Skeletal muscle tissue (tissue), 4 donors: Measurements from ENCODE around the gene CIPC. TPM values are rescaled to one million over a fixed set of nuclear protein-coding genes. Genes with fewer than 3 reads are reported as not detected.

Experiments
- H3K27ac ChIP-seq: one replicate; pipeline ENCODE4 v1.7.0; 2013; ENCODE audit warnings: mild to moderate bottlenecking, low read depth, low read length, inconsistent platforms
- H3K27me3 ChIP-seq, 3 donors: one replicate each; pipeline ENCODE4 v1.7.0; 2013; ENCODE audit warnings: low read length in 3 of 3; ENCODE audit not compliant: control insufficient read depth in 3 of 3, insufficient read depth in 3 of 3
- H3K36me3 ChIP-seq, 3 donors: one replicate each; pipeline ENCODE4 v1.7.0; 2013; ENCODE audit warnings: low read length in 3 of 3; ENCODE audit not compliant: control insufficient read depth in 3 of 3, insufficient read depth in 3 of 3
- H3K4me1 ChIP-seq, 3 donors: one replicate each; pipeline ENCODE4 v1.7.0; 2013; ENCODE audit warnings: low read length in 3 of 3, mild to moderate bottlenecking in 3 of 3; ENCODE audit not compliant: control insufficient read depth in 3 of 3, insufficient read depth in 3 of 3
- H3K4me3 ChIP-seq, 3 donors: one replicate each; pipeline ENCODE4 v1.7.0; 2013; ENCODE audit warnings: low read length in 3 of 3
- H3K9ac ChIP-seq, 3 donors: one replicate each; pipeline ENCODE4 v1.7.0; 2013; ENCODE audit warnings: low read length in 3 of 3, mild to moderate bottlenecking in 3 of 3, moderate library complexity in 2 of 3, low read depth in 1 of 3
- H3K9me3 ChIP-seq, 3 donors: one replicate each; pipeline ENCODE4 v1.7.0; 2013; ENCODE audit warnings: low read length in 3 of 3; ENCODE audit not compliant: control insufficient read depth in 3 of 3
- total RNA-seq: library from RNA; depleted of rRNA; stranded (reverse); fragments of >200 nt; gene quantifications from one replicate; pipeline ENCODE4 v1.2.3, GENCODE V29; 2014
- donor health status: Osteomylitis.

CIPC gene
- total RNA-seq: 13.6 TPM

- Histone ChIP-seq H3K4me1 (peaks cover 48 to 51% (median 48%) of the 10 kb centered on the region in 3 donors), H3K36me3 (no peaks in the 10 kb centered on the region), H3K9me3 (no peaks in the 10 kb centered on the region), H3K9ac (peak within 1 kb of the TSS; percentile 96 to 100 (median 100)), H3K4me3 (peak within 1 kb of the TSS; percentile 94 to 99 (median 94)), H3K27me3 (no peaks in the 10 kb centered on the region), H3K27ac (peak within 1 kb of the TSS; percentile 99)
Observed at GRCh38 chr14:77097700-77098528, at the start of gene CIPC. CIPC (plus strand) TSS chr14:77098258; CDS start chr14:77105709, 7,451 bp downstream.

GRCh38 chr14:77051116-77051515 is 46.9 kb upstream of the CIPC start:
- peaks cover 0 to 17% (median 7%) of the 10 kb centered on the region in 3 donors for H3K9me3 ChIP-seq
- H3K27ac ChIP-seq: peak overlapping the region; percentile 64
- peak overlapping the region in 1 of 3 donors; percentile 50 for H3K9ac ChIP-seq
- no peaks in the 10 kb centered on the region for H3K27me3 ChIP-seq
- no peaks in the 10 kb centered on the region for H3K36me3 ChIP-seq
- peaks cover 19 to 30% (median 21%) of the 10 kb centered on the region in 3 donors for H3K4me1 ChIP-seq
- H3K4me3 ChIP-seq: peak overlapping the region in 1 of 3 donors; percentile 41

- Histone ChIP-seq H3K9me3 (peaks cover 0 to 19% (median 8%) of the 10 kb centered on the region in 3 donors), H3K27me3 (no peaks in the 10 kb centered on the region), H3K36me3 (no peaks in the 10 kb centered on the region), H3K9ac (peak overlapping the region in 1 of 3 donors; percentile 8), H3K4me3 (no peak overlapping the region), H3K4me1 (peaks cover 17 to 23% (median 21%) of the 10 kb centered on the region in 3 donors), H3K27ac (peak overlapping the region; percentile 64)
Observed at GRCh38 chr14:77052281-77053044, 45.6 kb upstream of the CIPC start.

- Histone ChIP-seq H3K27me3 (no peaks in the 10 kb centered on the region), H3K27ac (peak overlapping the region; percentile 64), H3K4me1 (peaks cover 17 to 23% (median 21%) of the 10 kb centered on the region in 3 donors), H3K36me3 (no peaks in the 10 kb centered on the region), H3K9me3 (peaks cover 0 to 19% (median 8%) of the 10 kb centered on the region in 3 donors), H3K4me3 (no peak overlapping the region), H3K9ac (no peak overlapping the region)
Observed at GRCh38 chr14:77053046-77053841, 44.8 kb upstream of the CIPC start.

GRCh38 chr14:77055306-77055705 is 42.8 kb upstream of the CIPC start:
- Histone ChIP-seq H3K9me3 (peaks cover 0 to 19% (median 8%) of the 10 kb centered on the region in 3 donors), H3K4me3 (no peak overlapping the region), H3K27ac (peak overlapping the region; percentile 17), H3K4me1 (peaks cover 17 to 34% (median 21%) of the 10 kb centered on the region in 3 donors), H3K9ac (no peak overlapping the region), H3K36me3 (no peaks in the 10 kb centered on the region), H3K27me3 (no peaks in the 10 kb centered on the region)

- Histone ChIP-seq H3K4me1 (peaks cover 16 to 29% (median 20%) of the 10 kb centered on the region in 3 donors), H3K9me3 (peaks cover 0 to 19% (median 8%) of the 10 kb centered on the region in 3 donors), H3K27ac (no peak overlapping the region), H3K4me3 (no peak overlapping the region), H3K27me3 (no peaks in the 10 kb centered on the region), H3K36me3 (no peaks in the 10 kb centered on the region), H3K9ac (no peak overlapping the region)
Observed at GRCh38 chr14:77055981-77056380, 42.1 kb upstream of the CIPC start.

- no peak overlapping the region for H3K4me3 ChIP-seq
- no peak overlapping the region for H3K27ac ChIP-seq
- peaks cover 0 to 19% (median 8%) of the 10 kb centered on the region in 3 donors for H3K9me3 ChIP-seq
- no peaks in the 10 kb centered on the region for H3K36me3 ChIP-seq
- no peak overlapping the region for H3K9ac ChIP-seq
- H3K4me1 ChIP-seq: peaks cover 1 to 14% (median 6%) of the 10 kb centered on the region in 3 donors
- no peaks in the 10 kb centered on the region for H3K27me3 ChIP-seq
Observed at GRCh38 chr14:77058117-77058516, 39.9 kb upstream of the CIPC start.

GRCh38 chr14:77058785-77059184 is 39.3 kb upstream of the CIPC start:
- Histone ChIP-seq H3K4me3 (no peak overlapping the region), H3K27ac (no peak overlapping the region), H3K27me3 (no peaks in the 10 kb centered on the region), H3K36me3 (no peaks in the 10 kb centered on the region), H3K9ac (no peak overlapping the region), H3K9me3 (peaks cover 0 to 14% (median 8%) of the 10 kb centered on the region in 3 donors), H3K4me1 (peaks cover 0 to 15% (median 6%) of the 10 kb centered on the region in 3 donors)

- Histone ChIP-seq H3K36me3 (no peaks in the 10 kb centered on the region), H3K4me1 (peaks cover 0 to 17% (median 7%) of the 10 kb centered on the region in 3 donors), H3K27ac (no peak overlapping the region), H3K27me3 (no peaks in the 10 kb centered on the region), H3K9ac (no peak overlapping the region), H3K9me3 (peaks cover 0 to 9% (median 8%) of the 10 kb centered on the region in 3 donors), H3K4me3 (no peak overlapping the region)
Observed at GRCh38 chr14:77059276-77059915, 38.7 kb upstream of the CIPC start.
